Epidermal melanocyte (primary cell): ENCODE results near the gene TUBGCP5.

Experiments
- DNase-seq: peaks from one replicate; pipeline ENCODE4 v3.0.0; 2011; ENCODE audit warnings: low spot score; ENCODE audit not compliant: insufficient read length

Gene TUBGCP5

DNA sequence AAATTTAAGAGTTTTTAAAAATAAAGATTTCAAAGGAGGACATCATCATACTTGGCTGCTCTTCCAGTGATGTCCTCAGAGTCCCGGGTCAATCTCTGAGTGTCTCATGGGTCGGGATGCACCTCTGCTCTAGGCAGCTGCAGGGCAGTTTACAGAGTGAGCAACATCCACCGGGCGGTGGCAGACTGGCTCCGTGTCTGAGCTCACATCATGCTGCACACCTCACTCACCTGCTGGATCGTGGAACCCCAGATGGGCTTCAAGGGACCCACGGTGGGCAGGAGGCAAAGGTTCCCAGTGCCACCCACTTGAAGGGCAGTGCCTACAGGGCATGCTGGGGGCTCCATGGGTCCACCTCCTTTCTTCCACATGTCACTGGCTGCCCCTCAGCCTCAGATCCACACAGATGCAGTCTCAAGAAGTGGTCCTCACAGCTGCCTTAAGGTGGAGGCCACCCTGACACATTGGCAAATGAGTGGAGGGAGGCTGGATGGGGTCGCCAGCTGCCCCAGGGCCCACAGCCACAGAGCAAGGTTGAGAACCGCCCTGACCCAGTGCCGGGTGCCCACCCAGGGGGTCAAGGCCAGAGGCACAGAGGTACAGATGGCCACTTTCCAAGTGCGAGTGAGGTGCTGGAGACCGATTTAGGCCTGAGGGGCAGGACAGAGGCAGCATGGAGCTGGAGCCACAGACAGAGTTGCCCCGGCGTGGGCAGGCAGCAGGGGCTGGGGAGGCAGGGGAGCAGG, 84.4 kb downstream of the TUBGCP5 start:
- DNase-seq, result no peak

DNA sequence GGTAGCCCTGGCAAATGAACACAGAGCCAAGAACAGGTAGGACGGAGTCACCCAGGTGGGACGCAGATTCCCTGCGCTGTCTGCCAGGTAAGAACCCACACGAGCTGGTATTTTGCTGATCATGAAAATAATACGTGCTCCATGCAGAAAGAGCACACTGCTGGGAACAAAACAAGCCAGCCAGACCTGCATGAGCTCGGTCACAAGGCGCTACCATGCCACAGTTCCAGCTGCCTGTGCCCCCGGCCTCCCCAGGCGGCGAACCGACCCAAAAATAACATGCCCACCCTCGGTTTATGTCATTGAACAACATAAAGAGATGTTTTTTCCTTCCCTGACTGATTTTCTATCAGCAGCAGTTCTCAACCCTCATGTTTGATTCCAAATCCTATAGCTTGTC, 85.0 kb downstream of the TUBGCP5 start:
- DNase-seq, result no peak

DNA sequence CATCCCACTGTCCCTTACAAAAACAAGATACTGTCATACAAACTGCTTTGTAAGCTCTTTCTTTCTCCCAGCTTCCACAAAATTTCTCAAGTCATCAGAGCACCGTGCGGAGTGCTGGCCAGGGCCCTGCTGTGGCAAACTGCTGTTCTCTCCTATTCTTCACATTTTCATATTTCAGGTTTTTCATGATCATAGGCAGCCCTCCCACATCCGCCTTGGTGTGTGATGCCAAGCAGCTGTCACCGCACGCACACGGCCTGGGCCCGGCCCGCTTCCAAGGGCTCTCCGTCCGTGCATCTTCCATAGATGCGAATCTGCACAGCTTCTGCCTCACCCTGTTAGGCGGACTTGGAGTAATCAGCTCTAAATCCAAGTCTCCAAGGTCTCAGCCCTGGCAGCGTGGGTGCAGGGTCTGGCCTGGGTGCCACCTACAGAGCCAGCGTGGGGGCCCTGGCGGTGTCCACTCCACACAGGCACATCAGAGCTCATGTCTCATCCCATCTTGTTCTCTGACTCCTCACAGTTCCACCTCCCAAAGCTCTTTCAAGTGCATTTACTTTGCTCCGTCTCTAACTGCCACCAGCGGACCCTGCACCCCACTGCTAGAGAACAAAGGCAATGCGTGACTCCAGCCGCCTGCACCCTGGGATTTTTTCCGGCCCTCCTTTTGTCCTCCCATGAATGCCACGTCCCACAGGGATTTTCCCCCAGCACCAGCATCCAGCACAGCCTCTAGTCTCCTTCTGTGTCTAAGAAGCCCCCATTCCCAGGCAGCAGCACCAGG, 86.4 kb downstream of the TUBGCP5 start:
- no peak for DNase-seq

DNA sequence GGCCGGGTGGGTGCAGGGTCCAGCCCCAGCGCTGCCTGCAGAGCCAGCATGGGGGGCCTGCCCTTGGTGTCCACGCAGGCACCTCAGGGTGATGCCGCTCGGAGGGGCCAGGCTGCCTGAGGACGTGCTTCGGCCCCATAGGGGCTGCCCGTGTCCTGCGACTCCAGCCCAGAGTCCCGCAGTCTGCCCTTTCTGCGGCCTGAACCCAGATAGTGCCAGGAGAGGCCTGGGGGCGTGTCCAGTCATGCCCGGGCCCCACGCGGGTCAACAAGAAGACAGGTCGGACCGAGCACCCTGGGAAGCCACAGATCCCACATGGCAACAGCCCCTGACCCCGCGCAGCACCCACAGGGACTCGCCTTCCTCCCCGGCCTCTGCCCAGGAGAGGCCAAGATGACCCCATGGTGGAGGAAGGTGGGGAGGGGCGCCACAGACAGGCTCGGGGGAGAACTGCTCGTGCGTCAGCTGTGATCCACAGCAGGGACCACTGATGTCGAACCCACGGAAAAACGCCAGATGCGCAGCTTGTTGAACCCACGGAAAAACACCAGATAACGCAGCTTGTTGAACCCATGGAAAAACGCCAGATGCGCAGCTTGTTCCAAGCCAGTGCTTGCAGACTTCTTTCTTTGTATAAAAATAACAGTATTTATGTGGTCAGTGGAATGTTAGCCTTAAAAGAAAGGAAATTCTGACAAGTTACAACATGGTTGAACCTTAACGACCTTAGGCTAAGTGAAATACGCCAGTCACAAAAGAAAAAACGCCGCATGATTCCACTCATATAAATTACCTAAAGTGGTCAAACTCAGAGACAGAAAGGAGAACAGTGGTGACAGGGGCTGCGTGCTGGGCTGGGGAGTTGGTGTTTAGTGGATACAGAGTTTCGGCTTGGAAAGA, 87.7 kb downstream of the TUBGCP5 start:
- no peak for DNase-seq

DNA sequence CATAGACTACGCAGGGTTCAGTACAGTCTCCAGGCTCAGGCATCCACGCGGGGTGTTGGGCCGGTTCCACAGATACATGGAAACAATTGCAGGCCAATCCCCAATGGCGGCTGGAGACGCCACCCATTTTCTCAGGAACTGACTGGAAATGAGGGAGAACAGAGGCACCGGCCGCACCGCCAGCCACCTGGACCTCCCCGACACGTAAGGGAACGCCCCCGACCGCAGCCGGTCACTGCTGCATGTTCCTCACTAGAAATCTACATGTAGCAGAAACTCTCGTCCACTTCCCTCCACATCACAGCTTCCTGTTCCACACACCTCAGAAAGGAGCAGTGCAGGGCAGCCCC, 88.4 kb downstream of the TUBGCP5 start:
- DNase-seq, result no peak

DNA sequence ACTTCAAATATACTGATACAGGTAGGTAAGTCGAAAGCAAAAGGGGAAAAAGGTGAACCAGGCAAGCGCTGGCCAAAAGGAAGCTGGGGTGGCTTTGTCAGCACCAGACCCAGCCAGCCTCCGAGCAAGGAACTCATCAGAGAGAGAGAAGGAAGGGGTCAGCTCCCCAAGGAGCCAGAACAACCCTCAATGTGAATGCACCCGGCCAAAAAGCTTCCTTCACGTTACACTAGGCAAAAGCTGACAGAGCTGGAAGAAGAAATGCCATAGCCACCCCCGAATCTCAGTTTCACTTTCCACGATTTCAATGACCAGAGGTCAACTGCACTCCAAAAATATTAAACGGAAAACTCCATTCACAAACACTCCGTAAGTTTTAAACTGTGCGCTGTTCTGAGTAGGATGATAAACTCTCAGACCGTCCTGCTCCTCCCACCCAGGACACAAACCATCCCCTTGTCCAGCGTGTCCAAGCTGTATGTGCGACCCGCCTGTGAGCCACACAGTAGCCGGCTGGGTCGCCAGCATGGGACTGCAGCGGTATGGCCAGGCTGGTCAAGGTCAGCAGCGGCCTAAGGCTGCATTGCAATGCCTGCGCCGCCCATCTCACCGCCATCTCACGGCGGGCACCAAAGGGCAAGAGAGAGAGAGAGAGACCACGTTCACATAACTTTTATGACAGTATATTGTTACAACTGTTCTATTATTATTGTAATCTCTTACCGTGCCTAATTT, 88.9 kb downstream of the TUBGCP5 start:
- DNase-seq, result no peak
